ENCODE measurements around the gene TRMT11. TPM values are rescaled to one million over a fixed set of nuclear protein-coding genes. Genes with fewer than 3 reads are reported as not detected.

TRMT11 gene
- total RNA-seq, 1 donor from 2014 or later = 105 TPM

GRCh38 chr6:126015863-126016262, 29.5 kb downstream of the TRMT11 start:
- H3K4me2 ChIP-seq = no peak overlapping the region
- H3K9me3 ChIP-seq (ENCODE audit: low read depth) = no peaks in the 10 kb centered on the region
- H3K36me3 ChIP-seq = peaks cover 31% of the 10 kb centered on the region
- no peak overlapping the region for H3K9ac ChIP-seq
- peaks cover 37% of the 10 kb centered on the region for H3K36me3 Mint-ChIP-seq
- H3K4me3 ChIP-seq = no peak overlapping the region
- H4K20me1 ChIP-seq (ENCODE audit: low read depth) = no peaks in the 10 kb centered on the region
- H3K27me3 ChIP-seq = no peaks in the 10 kb centered on the region
- no peaks in the 10 kb centered on the region for H3K79me2 ChIP-seq (ENCODE audit: low read depth)
- H3K27ac Mint-ChIP-seq = no peak overlapping the region
- no peak for TF ChIP-seq EZH2phosphoT487 (IDR thresholded peaks at IDR 0.05)
- no peak for TF ChIP-seq EZH2 (IDR thresholded peaks at IDR 0.05)
- TF ChIP-seq CTCF (IDR thresholded peaks at IDR 0.05) = no peak
- H3F3A ChIP-seq (ENCODE audit: low read depth) = peaks cover 3% of the 10 kb centered on the region
- no peaks in the 10 kb centered on the region for H3K4me1 Mint-ChIP-seq
- no peaks in the 10 kb centered on the region for H3K9me3 Mint-ChIP-seq
- no peak overlapping the region for H3K4me3 Mint-ChIP-seq
- H2AFZ ChIP-seq (replicated peaks) = no peak overlapping the region
- H3K4me1 ChIP-seq = no peaks in the 10 kb centered on the region
- H3K27me3 Mint-ChIP-seq (ENCODE audit: insufficient read depth, low read depth) = peaks cover 2% of the 10 kb centered on the region
- no peak overlapping the region for H3K27ac ChIP-seq
- no peak for DNase-seq (ENCODE audit: low spot score)

- H3K27ac Mint-ChIP-seq = no peak overlapping the region
- Histone ChIP-seq H3K4me1 (no peaks in the 10 kb centered on the region), H3K27me3 (no peaks in the 10 kb centered on the region), H3K4me2 (no peak overlapping the region), H2AFZ (replicated peaks) (no peak overlapping the region), H3K27ac (no peak overlapping the region), H3F3A (ENCODE audit: low read depth) (peaks cover 3% of the 10 kb centered on the region), H3K79me2 (ENCODE audit: low read depth) (no peaks in the 10 kb centered on the region), H3K9me3 (ENCODE audit: low read depth) (no peaks in the 10 kb centered on the region), H3K4me3 (no peak overlapping the region), H3K9ac (no peak overlapping the region), H3K36me3 (peaks cover 33% of the 10 kb centered on the region), H4K20me1 (ENCODE audit: low read depth) (no peaks in the 10 kb centered on the region)
- TF ChIP-seq EZH2 (IDR thresholded peaks at IDR 0.05) (no peak), EZH2phosphoT487 (IDR thresholded peaks at IDR 0.05) (no peak), CTCF (IDR thresholded peaks at IDR 0.05) (no peak)
- no peak overlapping the region for H3K4me3 Mint-ChIP-seq
- H3K36me3 Mint-ChIP-seq = peaks cover 43% of the 10 kb centered on the region
- DNase-seq (ENCODE audit: low spot score) = no peak
- H3K27me3 Mint-ChIP-seq (ENCODE audit: insufficient read depth, low read depth) = peaks cover 2% of the 10 kb centered on the region
- H3K9me3 Mint-ChIP-seq = no peaks in the 10 kb centered on the region
- H3K4me1 Mint-ChIP-seq = no peaks in the 10 kb centered on the region
Measured at GRCh38 chr6:126016591-126016990, 30.3 kb downstream of the TRMT11 start.

GRCh38 chr6:126017668-126018067, 31.3 kb downstream of the TRMT11 start:
- Histone ChIP-seq H2AFZ (replicated peaks) (no peak overlapping the region), H3K27me3 (no peaks in the 10 kb centered on the region), H4K20me1 (ENCODE audit: low read depth) (no peaks in the 10 kb centered on the region), H3K4me2 (no peak overlapping the region), H3K36me3 (peaks cover 34% of the 10 kb centered on the region), H3K79me2 (ENCODE audit: low read depth) (no peaks in the 10 kb centered on the region), H3K9ac (no peak overlapping the region), H3K4me3 (no peak overlapping the region), H3K27ac (no peak overlapping the region), H3K9me3 (ENCODE audit: low read depth) (no peaks in the 10 kb centered on the region), H3F3A (ENCODE audit: low read depth) (peaks cover 3% of the 10 kb centered on the region), H3K4me1 (no peaks in the 10 kb centered on the region)
- Mint-ChIP-seq H3K4me3 (no peak overlapping the region), H3K9me3 (no peaks in the 10 kb centered on the region), H3K36me3 (peaks cover 45% of the 10 kb centered on the region), H3K27me3 (ENCODE audit: insufficient read depth, low read depth) (peaks cover 2% of the 10 kb centered on the region), H3K27ac (no peak overlapping the region), H3K4me1 (no peaks in the 10 kb centered on the region)
- no peak for DNase-seq (ENCODE audit: low spot score)
- TF ChIP-seq EZH2 (IDR thresholded peaks at IDR 0.05) (no peak), CTCF (IDR thresholded peaks at IDR 0.05) (no peak), EZH2phosphoT487 (IDR thresholded peaks at IDR 0.05) (no peak)
